A673 (cell line): ENCODE measurements around the gene TTLL1.

Experiments
- CTCF ChIP-seq: fragments of 300-800, 200-600 bp; sonication (generic); conservative IDR thresholded peaks from 2 replicates; pipeline ENCODE4 v1.5.1; 2017; ENCODE audit warnings: low read depth, mild to moderate bottlenecking, antibody characterized with exemption, low read length, moderate library complexity, mixed read lengths
- EZH2 ChIP-seq: fragments of 200-600 bp; sonication (generic); IDR thresholded peaks from 2 replicates; pipeline ENCODE4 v1.6.1; 2017; ENCODE audit warnings: borderline replicate concordance, low read depth, mild to moderate bottlenecking, mixed read lengths, antibody characterized with exemption, low read length; ENCODE audit not compliant: poor library complexity, severe bottlenecking

GRCh38 chr22:43127166-43127908 is 38.1 kb upstream of the TTLL1 start:
- TF ChIP-seq CTCF (no peak), EZH2 (no peak)
